C4-2B (cell line): Measurements from ENCODE around the gene PGA5.
"Not testable (repeated sequence)": the region's sequence is repeated elsewhere in the genome, so short reads cannot be mapped to it uniquely, and the experiment has no call there.

ENCODE experiments used
- ZFX ChIP-seq: fragments of 450-650 bp; IDR thresholded peaks from 2 replicates; pipeline ENCODE4 v1.6.1; 2017
- TF ChIP-seq, protein P1 (sequence below): fragments of 450-650 bp; conservative IDR thresholded peaks from 2 replicates; pipeline ENCODE4 v1.5.1; 2017; ENCODE audit warnings: mild to moderate bottlenecking

DNA sequence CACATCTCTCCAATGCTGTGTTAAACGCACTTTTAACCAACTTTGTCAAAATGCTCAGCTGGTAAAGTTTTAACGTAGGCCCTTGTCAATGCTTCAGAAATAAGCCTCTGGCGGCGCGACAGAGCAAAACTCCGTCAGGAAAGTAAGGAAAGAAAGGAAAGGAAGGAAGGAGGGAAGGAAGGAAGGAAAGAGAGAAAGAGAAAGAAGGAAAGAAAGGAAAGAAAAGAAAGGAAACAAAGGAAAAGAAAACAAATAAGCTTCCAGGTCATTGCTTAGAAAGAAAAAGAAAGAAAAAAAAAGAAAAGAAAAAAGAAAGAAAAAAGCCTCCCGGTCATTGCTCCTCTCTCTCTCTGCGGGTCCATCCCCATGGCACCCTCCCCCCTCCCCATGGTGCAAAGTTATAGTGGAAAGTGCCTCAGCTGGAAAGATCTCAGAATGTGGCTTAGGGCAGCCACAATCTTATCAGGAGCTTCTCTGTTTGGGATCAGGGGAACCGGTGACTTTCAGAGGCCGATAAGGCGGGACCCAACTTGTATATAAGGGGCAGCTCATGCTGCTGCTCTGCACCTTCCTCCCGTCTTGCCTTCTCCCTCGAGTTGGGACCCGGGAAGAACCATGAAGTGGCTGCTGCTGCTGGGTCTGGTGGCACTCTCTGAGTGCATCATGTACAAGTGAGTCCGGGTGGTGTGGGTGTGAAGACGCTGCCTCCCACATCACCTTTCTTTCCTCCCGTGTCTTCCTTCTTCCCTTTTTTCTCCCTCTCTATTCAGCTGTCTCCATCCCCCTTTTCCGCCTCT lies 37.8 kb upstream of the PGA5 start, which contains the start of gene PGA3:
- TF ChIP-seq, protein P1, sequence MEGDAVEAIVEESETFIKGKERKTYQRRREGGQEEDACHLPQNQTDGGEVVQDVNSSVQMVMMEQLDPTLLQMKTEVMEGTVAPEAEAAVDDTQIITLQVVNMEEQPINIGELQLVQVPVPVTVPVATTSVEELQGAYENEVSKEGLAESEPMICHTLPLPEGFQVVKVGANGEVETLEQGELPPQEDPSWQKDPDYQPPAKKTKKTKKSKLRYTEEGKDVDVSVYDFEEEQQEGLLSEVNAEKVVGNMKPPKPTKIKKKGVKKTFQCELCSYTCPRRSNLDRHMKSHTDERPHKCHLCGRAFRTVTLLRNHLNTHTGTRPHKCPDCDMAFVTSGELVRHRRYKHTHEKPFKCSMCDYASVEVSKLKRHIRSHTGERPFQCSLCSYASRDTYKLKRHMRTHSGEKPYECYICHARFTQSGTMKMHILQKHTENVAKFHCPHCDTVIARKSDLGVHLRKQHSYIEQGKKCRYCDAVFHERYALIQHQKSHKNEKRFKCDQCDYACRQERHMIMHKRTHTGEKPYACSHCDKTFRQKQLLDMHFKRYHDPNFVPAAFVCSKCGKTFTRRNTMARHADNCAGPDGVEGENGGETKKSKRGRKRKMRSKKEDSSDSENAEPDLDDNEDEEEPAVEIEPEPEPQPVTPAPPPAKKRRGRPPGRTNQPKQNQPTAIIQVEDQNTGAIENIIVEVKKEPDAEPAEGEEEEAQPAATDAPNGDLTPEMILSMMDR: not testable (repeated sequence)
- not testable (repeated sequence) for TF ChIP-seq ZFX
